Measurements from ENCODE around the gene SLC4A9.

- TF ChIP-seq EZH2phosphoT487 (IDR thresholded peaks at IDR 0.05; ENCODE audit: insufficient read depth, low read depth): no peak
- no peak for TF ChIP-seq EZH2 (IDR thresholded peaks at IDR 0.05; ENCODE audit: insufficient read depth, poor library complexity, severe bottlenecking)
Observed at GRCh38 chr5:140329739-140330481, 30.1 kb upstream of the SLC4A9 start.
